ENCODE measurements around the gene ADGRE3. TPM values are rescaled to one million over a fixed set of nuclear protein-coding genes. Genes with fewer than 3 reads are reported as not detected.

The ADGRE3 gene
- total and polyA plus RNA-seq, 2 of the 8 experiments (the other 6 are each of a cell fraction or from before 2014, with no cell fraction given): not detected

- H3K36me3 ChIP-seq (ENCODE audit: control insufficient read depth in 2 of 4, insufficient read depth in 4 of 4, low read length in 3 of 4): peaks cover 0 to 7% (median 2%) of the 10 kb centered on the region in 4 experiments; a peak in 4 of 8 replicates
- no peak for TF ChIP-seq FOSL1 (IDR thresholded peaks at IDR 0.05; ENCODE audit: insufficient read depth, low read depth, low read length)
- no peak for TF ChIP-seq GTF2F1 (IDR thresholded peaks at IDR 0.05; ENCODE audit: borderline replicate concordance, low read depth, low read length)
- no peak for TF ChIP-seq EP300 (IDR thresholded peaks at IDR 0.05; ENCODE audit: borderline replicate concordance in 1 of 2, low read depth in 2 of 2, low read length in 2 of 2)
- H3K14ac ChIP-seq (ENCODE audit: insufficient read length): no peak overlapping the region
- no peak overlapping the region for H2AFZ ChIP-seq (ENCODE audit: low read length)
- FAIRE-seq (no peak), DNase-seq (ENCODE audit: low read depth in 1 of 2, low spot score in 2 of 2) (no peak)
- H3K4me3 ChIP-seq (ENCODE audit: extremely low read depth in 1 of 4, insufficient read depth in 2 of 4, low read depth in 3 of 4, low read length in 4 of 4): no peak overlapping the region
- H3K27me3 ChIP-seq (replicated peaks in 1 of 4; ENCODE audit: control insufficient read depth in 3 of 4, extremely low read depth in 1 of 4, insufficient read depth in 3 of 4, low read length in 3 of 4): no peaks in the 10 kb centered on the region
- H3K23me2 ChIP-seq (ENCODE audit: low read depth, low read length): peaks cover 2% of the 10 kb centered on the region; the same call in 1 of the 2 replicates
- H2BK20ac ChIP-seq (ENCODE audit: low read length): no peak overlapping the region
- no peak overlapping the region for H3K56ac ChIP-seq (replicated peaks; ENCODE audit: insufficient read length, low read depth, low read length)
- H3K79me2 ChIP-seq (ENCODE audit: control insufficient read depth in 1 of 2, insufficient read depth in 2 of 2, low read length in 2 of 2): no peaks in the 10 kb centered on the region; a peak in 1 of 4 replicates
- no peak overlapping the region for H3K4me2 ChIP-seq (ENCODE audit: insufficient read depth in 1 of 2, low read depth in 2 of 2, low read length in 2 of 2)
- H3K27ac ChIP-seq (ENCODE audit: low read depth, low read length): no peak overlapping the region
- ChIA-PET CTCF (ENCODE audit: partially characterized antibody) (interaction anchor here (0.8 to 1.0 kb wide), 2 partner anchors 126 to 141 kb away, joined by 3 read pairs; no protein-coding TSS in a partner anchor), POLR2A (ENCODE audit: partially characterized antibody) (no interaction called here)
- no peak overlapping the region for H4K91ac ChIP-seq (replicated peaks; ENCODE audit: insufficient read length, low read length)
- no peak overlapping the region for H3K9ac ChIP-seq (replicated peaks in 1 of 4; ENCODE audit: extremely low read depth in 1 of 4, low read depth in 3 of 4, low read length in 3 of 4)
- H3K79me1 ChIP-seq (ENCODE audit: low read depth, low read length): no peaks in the 10 kb centered on the region; the same call in 1 of the 2 replicates
- no peak overlapping the region for H2BK5ac ChIP-seq (ENCODE audit: low read depth, low read length)
- H3K18ac ChIP-seq (ENCODE audit: extremely low read depth, low read length): no peak overlapping the region
- H2AK5ac ChIP-seq (ENCODE audit: low read depth, low read length): no peak overlapping the region
- H3K4me1 ChIP-seq (replicated peaks in 1 of 4; ENCODE audit: control insufficient read depth in 3 of 4, insufficient read depth in 4 of 4, low read length in 3 of 4): no peaks in the 10 kb centered on the region
- H3K9me3 ChIP-seq (ENCODE audit: insufficient read depth in 2 of 2, low read depth in 1 of 2, low read length in 1 of 2): no peaks in the 10 kb centered on the region
- H4K5ac ChIP-seq (ENCODE audit: insufficient read length, low read depth, low read length): no peak overlapping the region
- no peak overlapping the region for H2BK12ac ChIP-seq (ENCODE audit: low read depth, low read length)
- H4K8ac ChIP-seq (ENCODE audit: extremely low read depth, insufficient read depth, low read length): no peak overlapping the region
- H3K23ac ChIP-seq (ENCODE audit: insufficient read length): no peak overlapping the region
- peaks cover 0 to 1% of the 10 kb centered on the region in 2 experiments for H4K20me1 ChIP-seq (replicated peaks in 1 of 2; ENCODE audit: control insufficient read depth in 1 of 2, insufficient read depth in 2 of 2, low read length in 2 of 2)
- H2BK15ac ChIP-seq (ENCODE audit: low read length): no peak overlapping the region
- H3K4ac ChIP-seq (replicated peaks; ENCODE audit: insufficient read length, low read depth, low read length): no peak overlapping the region
- WGBS, 2 experiments (ENCODE audit: extremely low coverage in 1 of 2, insufficient coverage in 1 of 2, insufficient read length in 1 of 2, insufficient replicate concordance in 2 of 2, low coverage in 1 of 2, low lambda C conversion rate in 2 of 2, missing lambda C conversion rate in 1 of 2): 88% methylated on average over 13 of the region's 13 CpGs; no CpG with 5 or more reads in 1 of the 2 experiments
- H2BK120ac ChIP-seq (replicated peaks; ENCODE audit: low read depth, low read length): no peak overlapping the region
These were observed 20.1 kb upstream of the ADGRE3 start for GRCh38 chr19:14694641-14695266.
